K562 (cell line): Measurements from ENCODE around the gene ADSS2. TPM values are rescaled to one million over a fixed set of nuclear protein-coding genes. Genes with fewer than 3 reads are reported as not detected.

ENCODE experiments used
- CHD2 ChIP-seq: IDR thresholded peaks from 2 replicates; pipeline ENCODE4 v1.6.1; 2011; ENCODE audit warnings: low read depth, low read length
- FOXM1 ChIP-seq, 2 experiments: fragments of 450-650 bp in 1 of 2; sonication (generic) in 1 of 2; formaldehyde crosslinking in 1 of 2; IDR thresholded peaks; 2 replicates each; pipeline versions ENCODE4 v1.6.1 to v1.9.0; 2017 to 2022; ENCODE audit warnings: low read depth in 2 of 2, mild to moderate bottlenecking in 2 of 2, missing genetic modification reagents in 1 of 2, moderate library complexity in 1 of 2
- MAZ ChIP-seq, 2 experiments: fragments of 450-650 bp in 1 of 2; sonication (generic) in 1 of 2; formaldehyde crosslinking; IDR thresholded peaks in 1 of 2; conservative IDR thresholded peaks in 1 of 2; 2 replicates each; pipeline versions ENCODE4 v1.4.0 to v1.5.0; 2020; ENCODE audit warnings: mild to moderate bottlenecking in 1 of 2, missing genetic modification reagents in 1 of 2
- MEF2D ChIP-seq: conservative IDR thresholded peaks from 2 replicates; pipeline ENCODE4 v1.6.1; 2016; ENCODE audit warnings: low read depth, missing genetic modification characterization, missing compliant biosample characterization
- NCOA6 ChIP-seq: fragments of 450-650 bp; IDR thresholded peaks from 2 replicates; pipeline ENCODE4 v1.6.1; 2017; ENCODE audit warnings: mild to moderate bottlenecking
- ZNF3 ChIP-seq: fragments of 250-450 bp; sonication (Bioruptor Pico); IDR thresholded peaks from 2 replicates; pipeline ENCODE4 v1.5.0; 2021; ENCODE audit warnings: mild to moderate bottlenecking, moderate library complexity
- polyA plus RNA-seq, 8 experiments: library from polyadenylated mRNA; depleted of rRNA in 4 of 8; stranded (reverse) in 5 of 8; unstranded in 3 of 8; fragments of >200 nt; fragmentation: Nextera tagmentation in 2 of 8; fragmentation: Illumina TruSeq in 1 of 8; extraction: Ambion mirVana in 2 of 8; extraction: Trizol in 1 of 8; gene quantifications; 2 replicates each; pipeline versions ENCODE4 v1.2.1 to v1.2.3, GENCODE V29; 2011 to 2014; ENCODE audit warnings: inconsistent platforms in 1 of 8, missing spikeins in 1 of 8
- total RNA-seq, 7 experiments: library from RNA; depleted of rRNA in 6 of 7; stranded (reverse); fragments of >200 nt in 6 of 7; fragmentation: Illumina TruSeq in 2 of 7; extraction: Trizol in 2 of 7; gene quantifications; 2 replicates each; pipeline versions ENCODE4 v1.2.1 to v1.2.3, GENCODE V29; 2011 to 2021; ENCODE audit warnings: low replicate concordance in 1 of 7
- TF ChIP-seq, protein P1 (sequence below): fragments of 250-450 bp; sonication (Bioruptor Pico); IDR thresholded peaks from 2 replicates; pipeline ENCODE4 v1.4.0; 2020
- TF ChIP-seq, protein P2 (sequence below): fragments of 250-450 bp; sonication (Bioruptor Pico); IDR thresholded peaks from 2 replicates; pipeline ENCODE4 v1.5.0; 2021; ENCODE audit warnings: mild to moderate bottlenecking, moderate library complexity
- TF ChIP-seq, protein P3 (sequence below): fragments of 450-650 bp; IDR thresholded peaks from 2 replicates; pipeline ENCODE4 v1.6.1; 2017; ENCODE audit warnings: mild to moderate bottlenecking, moderate library complexity
- TF ChIP-seq, protein P4 (sequence below): fragments of 450-650 bp; formaldehyde crosslinking; IDR thresholded peaks from 2 replicates; pipeline ENCODE4 v1.4.0; 2020; ENCODE audit warnings: mild to moderate bottlenecking
- TF ChIP-seq, protein P5 (sequence below): fragments of 450-650 bp; IDR thresholded peaks from 2 replicates; pipeline ENCODE4 v1.6.1; 2016; ENCODE audit warnings: missing biosample characterization, missing genetic modification characterization
- TF ChIP-seq, protein P6 (sequence below): fragments of 450-650 bp; IDR thresholded peaks from 2 replicates; pipeline ENCODE4 v1.6.1; 2016; ENCODE audit warnings: mild to moderate bottlenecking

The ADSS2 gene
- total and polyA plus RNA-seq, 9 of the 15 experiments (the other 6 are each of a cell fraction or from before 2014, with no cell fraction given), result 8.8 to 63.8 (median 59.4) TPM

DNA sequence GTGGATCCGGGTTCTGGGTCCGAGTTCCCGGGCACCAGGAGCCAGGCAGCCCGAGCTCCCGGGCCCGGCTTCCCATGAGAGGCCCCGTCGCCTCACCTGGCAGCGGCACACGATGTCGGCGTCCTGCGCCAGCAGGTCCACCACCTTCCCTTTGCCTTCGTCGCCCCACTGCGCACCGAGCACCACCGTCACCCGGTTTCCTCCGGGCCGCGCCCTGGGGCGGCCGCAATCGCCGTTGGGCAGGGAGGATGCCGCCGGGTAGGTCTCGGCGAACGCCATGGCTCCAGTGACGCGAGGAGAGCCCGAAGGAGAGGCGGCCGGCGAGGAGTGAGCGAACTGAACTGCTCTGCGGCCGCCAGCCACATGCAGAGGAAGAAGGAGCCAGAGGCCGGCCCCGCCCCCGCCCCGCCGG is at the start of gene ADSS2 (continued):
- TF ChIP-seq ZNF3 (no peak), NCOA6 (no peak), MEF2D (tag) (no peak), CHD2 (no peak), MAZ (CRISPR knock-in tag; conservative IDR thresholded peaks at IDR 0.05 in 1 of 2, IDR thresholded peaks at IDR 0.05 in 1 of 2) (peak in 1 of 2 experiments; percentile 55; a peak in 1 of 4 replicates), FOXM1 (IDR thresholded peaks at IDR 0.05; ENCODE audit: low read depth) (no peak), FOXM1 (CRISPR knock-in tag; IDR thresholded peaks at IDR 0.05; ENCODE audit: low read depth) (no peak)
- TF ChIP-seq, protein P1, sequence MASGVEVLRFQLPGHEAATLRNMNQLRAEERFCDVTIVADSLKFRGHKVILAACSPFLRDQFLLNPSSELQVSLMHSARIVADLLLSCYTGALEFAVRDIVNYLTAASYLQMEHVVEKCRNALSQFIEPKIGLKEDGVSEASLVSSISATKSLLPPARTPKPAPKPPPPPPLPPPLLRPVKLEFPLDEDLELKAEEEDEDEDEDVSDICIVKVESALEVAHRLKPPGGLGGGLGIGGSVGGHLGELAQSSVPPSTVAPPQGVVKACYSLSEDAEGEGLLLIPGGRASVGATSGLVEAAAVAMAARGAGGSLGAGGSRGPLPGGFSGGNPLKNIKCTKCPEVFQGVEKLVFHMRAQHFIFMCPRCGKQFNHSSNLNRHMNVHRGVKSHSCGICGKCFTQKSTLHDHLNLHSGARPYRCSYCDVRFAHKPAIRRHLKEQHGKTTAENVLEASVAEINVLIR, result no peak
- TF ChIP-seq, protein P2, sequence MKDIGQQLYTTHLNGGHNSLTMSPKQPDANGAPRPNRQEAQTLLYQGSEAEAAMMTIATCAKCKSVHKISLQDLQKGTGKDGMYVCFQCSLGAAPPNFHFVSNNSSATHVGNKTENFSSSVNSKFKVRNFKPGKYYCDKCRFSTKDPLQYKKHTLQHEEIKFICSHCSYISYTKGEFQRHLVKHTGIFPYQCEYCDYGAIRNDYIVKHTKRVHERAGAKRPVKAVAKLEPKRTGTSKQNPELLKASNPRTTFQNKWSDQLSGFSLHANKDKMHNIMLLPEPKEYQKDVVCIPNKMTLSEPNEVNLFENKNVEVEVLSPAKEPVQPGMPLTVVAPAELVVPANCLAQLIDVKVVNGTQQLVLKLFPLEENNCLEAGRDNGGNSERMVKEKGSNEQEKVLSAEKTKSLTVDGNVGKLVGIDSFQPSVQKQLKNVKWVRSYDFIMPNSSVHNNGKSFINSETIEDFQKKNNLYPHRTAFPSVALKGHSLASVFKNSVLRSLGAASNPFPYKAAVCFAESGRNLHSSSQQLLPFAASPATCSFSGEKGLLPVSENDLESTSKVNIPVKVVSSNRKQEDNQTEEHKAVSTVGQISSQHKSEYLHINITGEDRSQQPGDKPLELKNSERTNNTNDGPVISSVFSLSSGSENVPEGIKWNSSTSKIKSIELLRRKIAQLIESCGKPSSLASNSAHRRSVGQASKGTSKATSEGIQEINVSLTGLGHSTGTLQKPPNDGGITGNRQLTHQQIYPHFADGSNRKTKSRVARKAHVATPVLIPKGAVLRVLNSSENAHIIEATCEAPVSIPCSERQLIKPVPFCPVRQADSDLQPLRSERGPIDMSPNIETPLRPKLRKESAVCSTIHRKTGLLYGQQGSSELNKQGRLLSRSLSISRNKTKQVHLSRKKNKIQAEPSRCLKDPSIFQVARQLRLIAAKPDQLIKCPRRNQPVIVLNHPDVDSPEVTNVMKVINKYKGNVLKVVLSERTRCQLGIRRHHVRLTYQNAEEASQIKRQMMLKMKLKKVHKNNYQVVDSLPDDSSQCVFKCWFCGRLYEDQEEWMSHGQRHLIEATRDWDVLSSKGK (CRISPR knock-in tag), result no peak
- TF ChIP-seq, protein P3, sequence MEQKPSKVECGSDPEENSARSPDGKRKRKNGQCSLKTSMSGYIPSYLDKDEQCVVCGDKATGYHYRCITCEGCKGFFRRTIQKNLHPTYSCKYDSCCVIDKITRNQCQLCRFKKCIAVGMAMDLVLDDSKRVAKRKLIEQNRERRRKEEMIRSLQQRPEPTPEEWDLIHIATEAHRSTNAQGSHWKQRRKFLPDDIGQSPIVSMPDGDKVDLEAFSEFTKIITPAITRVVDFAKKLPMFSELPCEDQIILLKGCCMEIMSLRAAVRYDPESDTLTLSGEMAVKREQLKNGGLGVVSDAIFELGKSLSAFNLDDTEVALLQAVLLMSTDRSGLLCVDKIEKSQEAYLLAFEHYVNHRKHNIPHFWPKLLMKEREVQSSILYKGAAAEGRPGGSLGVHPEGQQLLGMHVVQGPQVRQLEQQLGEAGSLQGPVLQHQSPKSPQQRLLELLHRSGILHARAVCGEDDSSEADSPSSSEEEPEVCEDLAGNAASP, result no peak
- TF ChIP-seq, protein P4, sequence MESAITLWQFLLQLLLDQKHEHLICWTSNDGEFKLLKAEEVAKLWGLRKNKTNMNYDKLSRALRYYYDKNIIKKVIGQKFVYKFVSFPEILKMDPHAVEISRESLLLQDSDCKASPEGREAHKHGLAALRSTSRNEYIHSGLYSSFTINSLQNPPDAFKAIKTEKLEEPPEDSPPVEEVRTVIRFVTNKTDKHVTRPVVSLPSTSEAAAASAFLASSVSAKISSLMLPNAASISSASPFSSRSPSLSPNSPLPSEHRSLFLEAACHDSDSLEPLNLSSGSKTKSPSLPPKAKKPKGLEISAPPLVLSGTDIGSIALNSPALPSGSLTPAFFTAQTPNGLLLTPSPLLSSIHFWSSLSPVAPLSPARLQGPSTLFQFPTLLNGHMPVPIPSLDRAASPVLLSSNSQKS, result no peak
- TF ChIP-seq, protein P5, sequence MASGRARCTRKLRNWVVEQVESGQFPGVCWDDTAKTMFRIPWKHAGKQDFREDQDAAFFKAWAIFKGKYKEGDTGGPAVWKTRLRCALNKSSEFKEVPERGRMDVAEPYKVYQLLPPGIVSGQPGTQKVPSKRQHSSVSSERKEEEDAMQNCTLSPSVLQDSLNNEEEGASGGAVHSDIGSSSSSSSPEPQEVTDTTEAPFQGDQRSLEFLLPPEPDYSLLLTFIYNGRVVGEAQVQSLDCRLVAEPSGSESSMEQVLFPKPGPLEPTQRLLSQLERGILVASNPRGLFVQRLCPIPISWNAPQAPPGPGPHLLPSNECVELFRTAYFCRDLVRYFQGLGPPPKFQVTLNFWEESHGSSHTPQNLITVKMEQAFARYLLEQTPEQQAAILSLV, result no peak
- TF ChIP-seq, protein P6, sequence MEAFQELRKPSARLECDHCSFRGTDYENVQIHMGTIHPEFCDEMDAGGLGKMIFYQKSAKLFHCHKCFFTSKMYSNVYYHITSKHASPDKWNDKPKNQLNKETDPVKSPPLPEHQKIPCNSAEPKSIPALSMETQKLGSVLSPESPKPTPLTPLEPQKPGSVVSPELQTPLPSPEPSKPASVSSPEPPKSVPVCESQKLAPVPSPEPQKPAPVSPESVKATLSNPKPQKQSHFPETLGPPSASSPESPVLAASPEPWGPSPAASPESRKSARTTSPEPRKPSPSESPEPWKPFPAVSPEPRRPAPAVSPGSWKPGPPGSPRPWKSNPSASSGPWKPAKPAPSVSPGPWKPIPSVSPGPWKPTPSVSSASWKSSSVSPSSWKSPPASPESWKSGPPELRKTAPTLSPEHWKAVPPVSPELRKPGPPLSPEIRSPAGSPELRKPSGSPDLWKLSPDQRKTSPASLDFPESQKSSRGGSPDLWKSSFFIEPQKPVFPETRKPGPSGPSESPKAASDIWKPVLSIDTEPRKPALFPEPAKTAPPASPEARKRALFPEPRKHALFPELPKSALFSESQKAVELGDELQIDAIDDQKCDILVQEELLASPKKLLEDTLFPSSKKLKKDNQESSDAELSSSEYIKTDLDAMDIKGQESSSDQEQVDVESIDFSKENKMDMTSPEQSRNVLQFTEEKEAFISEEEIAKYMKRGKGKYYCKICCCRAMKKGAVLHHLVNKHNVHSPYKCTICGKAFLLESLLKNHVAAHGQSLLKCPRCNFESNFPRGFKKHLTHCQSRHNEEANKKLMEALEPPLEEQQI, result no peak
